ENCODE measurements around the gene CTNNAL1. TPM values are rescaled to one million over a fixed set of nuclear protein-coding genes. Genes with fewer than 3 reads are reported as not detected.

Gene CTNNAL1
- total and polyA plus RNA-seq, 2 donors = 28.3 to 61.3 TPM

- Histone ChIP-seq H3K27ac (ENCODE audit: low read depth) (no peak overlapping the region), H3K4me3 (ENCODE audit: low read depth, low read length) (no peak overlapping the region), H3K36me3 (ENCODE audit: insufficient read depth) (peaks cover 1% of the 10 kb centered on the region), H3K4me1 (ENCODE audit: insufficient read depth) (peaks cover 2% of the 10 kb centered on the region)
- 78% methylated on average over 4 of the region's 4 CpGs for WGBS
- DNase-seq (ENCODE audit: extremely low spot score) = no peak
Observed at GRCh38 chr9:109037946-109038715, 24.8 kb upstream of the CTNNAL1 start.

- DNase-seq (ENCODE audit: extremely low spot score) = no peak
- no peak overlapping the region for H3K27ac ChIP-seq (ENCODE audit: low read depth)
- H3K4me1 ChIP-seq (ENCODE audit: insufficient read depth) = peaks cover 2% of the 10 kb centered on the region
- 84% methylated on average over 6 of the region's 6 CpGs for WGBS
- H3K36me3 ChIP-seq (ENCODE audit: insufficient read depth) = no peaks in the 10 kb centered on the region
- no peak overlapping the region for H3K4me3 ChIP-seq (ENCODE audit: low read depth, low read length)
Observed at GRCh38 chr9:109036744-109037680, 23.7 kb upstream of the CTNNAL1 start.

GRCh38 chr9:109035684-109036423 lies 22.6 kb upstream of the CTNNAL1 start:
- peaks cover 2% of the 10 kb centered on the region for H3K4me1 ChIP-seq (ENCODE audit: insufficient read depth)
- no peak for DNase-seq (ENCODE audit: extremely low spot score)
- H3K27ac ChIP-seq (ENCODE audit: low read depth) = no peak overlapping the region
- no peak overlapping the region for H3K4me3 ChIP-seq (ENCODE audit: low read depth, low read length)
- no peaks in the 10 kb centered on the region for H3K36me3 ChIP-seq (ENCODE audit: insufficient read depth)
- WGBS = 51% methylated on average over 2 of the region's 2 CpGs

GRCh38 chr9:109033941-109034700 lies 20.8 kb upstream of the CTNNAL1 start:
- H3K27ac ChIP-seq (ENCODE audit: low read depth) = no peak overlapping the region
- H3K4me1 ChIP-seq (ENCODE audit: insufficient read depth) = peaks cover 2% of the 10 kb centered on the region
- WGBS = 77% methylated on average over 6 of the region's 6 CpGs
- no peak for DNase-seq (ENCODE audit: extremely low spot score)
- H3K36me3 ChIP-seq (ENCODE audit: insufficient read depth) = no peaks in the 10 kb centered on the region
- no peak overlapping the region for H3K4me3 ChIP-seq (ENCODE audit: low read depth, low read length)

- no peak for DNase-seq (ENCODE audit: extremely low spot score)
- 95% methylated on average over 3 of the region's 3 CpGs for WGBS
- no peak overlapping the region for H3K27ac ChIP-seq (ENCODE audit: low read depth)
- H3K36me3 ChIP-seq (ENCODE audit: insufficient read depth) = no peaks in the 10 kb centered on the region
- no peak overlapping the region for H3K4me3 ChIP-seq (ENCODE audit: low read depth, low read length)
- peaks cover 2% of the 10 kb centered on the region for H3K4me1 ChIP-seq (ENCODE audit: insufficient read depth)
Observed at GRCh38 chr9:109031241-109031640, 17.9 kb upstream of the CTNNAL1 start.

GRCh38 chr9:109030426-109030825 lies 17.1 kb upstream of the CTNNAL1 start:
- 94% methylated on average over 4 of the region's 4 CpGs for WGBS
- Histone ChIP-seq H3K36me3 (ENCODE audit: insufficient read depth) (no peaks in the 10 kb centered on the region), H3K27ac (ENCODE audit: low read depth) (no peak overlapping the region), H3K4me1 (ENCODE audit: insufficient read depth) (peaks cover 2% of the 10 kb centered on the region), H3K4me3 (ENCODE audit: low read depth, low read length) (no peak overlapping the region)
- DNase-seq (ENCODE audit: extremely low spot score) = no peak

GRCh38 chr9:109028457-109028856 lies 15.2 kb upstream of the CTNNAL1 start:
- Histone ChIP-seq H3K27ac (ENCODE audit: low read depth) (no peak overlapping the region), H3K4me3 (ENCODE audit: low read depth, low read length) (no peak overlapping the region), H3K4me1 (ENCODE audit: insufficient read depth) (no peaks in the 10 kb centered on the region), H3K36me3 (ENCODE audit: insufficient read depth) (peaks cover 4% of the 10 kb centered on the region)
- WGBS = 94% methylated on average over 4 of the region's 4 CpGs
- DNase-seq (ENCODE audit: extremely low spot score) = no peak

- Histone ChIP-seq H3K4me3 (ENCODE audit: low read depth, low read length) (no peak overlapping the region), H3K27ac (ENCODE audit: low read depth) (peak overlapping the region; percentile 39), H3K4me1 (ENCODE audit: insufficient read depth) (no peaks in the 10 kb centered on the region), H3K36me3 (ENCODE audit: insufficient read depth) (peaks cover 4% of the 10 kb centered on the region)
- WGBS = 21% methylated on average over 2 of the region's 2 CpGs
- no peak for DNase-seq (ENCODE audit: extremely low spot score)
Observed at GRCh38 chr9:109027176-109027575, 13.9 kb upstream of the CTNNAL1 start.

- no peak for DNase-seq (ENCODE audit: extremely low spot score)
- H3K36me3 ChIP-seq (ENCODE audit: insufficient read depth) = peaks cover 4% of the 10 kb centered on the region
- H3K27ac ChIP-seq (ENCODE audit: low read depth) = no peak overlapping the region
- H3K4me1 ChIP-seq (ENCODE audit: insufficient read depth) = no peaks in the 10 kb centered on the region
- 92% methylated on average over 7 of the region's 7 CpGs for WGBS
- no peak overlapping the region for H3K4me3 ChIP-seq (ENCODE audit: low read depth, low read length)
Observed at GRCh38 chr9:109026306-109026705, 13.0 kb upstream of the CTNNAL1 start.

GRCh38 chr9:109022873-109023272 lies 9.6 kb upstream of the CTNNAL1 start:
- H3K4me3 ChIP-seq (ENCODE audit: low read depth, low read length) = no peak overlapping the region
- no peak for DNase-seq (ENCODE audit: extremely low spot score)
- peaks cover 4% of the 10 kb centered on the region for H3K36me3 ChIP-seq (ENCODE audit: insufficient read depth)
- H3K4me1 ChIP-seq (ENCODE audit: insufficient read depth) = no peaks in the 10 kb centered on the region
- no peak overlapping the region for H3K27ac ChIP-seq (ENCODE audit: low read depth)

GRCh38 chr9:109020581-109021511 lies 7.5 kb upstream of the CTNNAL1 start:
- H3K36me3 ChIP-seq (ENCODE audit: insufficient read depth) = peaks cover 6% of the 10 kb centered on the region
- H3K27ac ChIP-seq (ENCODE audit: low read depth) = no peak overlapping the region
- no peak overlapping the region for H3K4me3 ChIP-seq (ENCODE audit: low read depth, low read length)
- H3K4me1 ChIP-seq (ENCODE audit: insufficient read depth) = no peaks in the 10 kb centered on the region
- WGBS = 93% methylated on average over 6 of the region's 6 CpGs
- DNase-seq (ENCODE audit: extremely low spot score) = no peak

GRCh38 chr9:109020113-109020512 lies 6.8 kb upstream of the CTNNAL1 start:
- no peak for DNase-seq (ENCODE audit: extremely low spot score)
- H3K4me3 ChIP-seq (ENCODE audit: low read depth, low read length) = no peak overlapping the region
- WGBS = 92% methylated on average over 3 of the region's 3 CpGs
- H3K27ac ChIP-seq (ENCODE audit: low read depth) = no peak overlapping the region
- peaks cover 6% of the 10 kb centered on the region for H3K36me3 ChIP-seq (ENCODE audit: insufficient read depth)
- H3K4me1 ChIP-seq (ENCODE audit: insufficient read depth) = no peaks in the 10 kb centered on the region

All from urinary bladder (tissue), 4 donors.